Mesenchymal stem cell (in vitro differentiated cells and primary cell): Measurements from ENCODE around the gene GALNT2.
A peak's percentile ranks its signal among the peaks of the same experiment; 100 is the strongest.

Experiments
- DNase-seq: peaks from one replicate; pipeline ENCODE4 v3.0.0-alpha.2; 2013
- H2AFZ ChIP-seq: one replicate; pipeline ENCODE4 v1.6.1; 2013; ENCODE audit warnings: low read depth, mild to moderate bottlenecking, control low read depth, inconsistent platforms, low read length, moderate library complexity
- H2AK5ac ChIP-seq: 2 replicates; pipeline ENCODE4 v1.6.1; 2013; ENCODE audit warnings: low read length, moderate library complexity, mild to moderate bottlenecking, inconsistent platforms; ENCODE audit not compliant: severe bottlenecking
- H2BK120ac ChIP-seq: one replicate; pipeline ENCODE4 v1.6.1; 2013; ENCODE audit warnings: low read depth, mild to moderate bottlenecking, inconsistent platforms, low read length, moderate library complexity
- H2BK12ac ChIP-seq, 2 experiments: one replicate each; pipeline ENCODE4 v1.6.1; 2013; ENCODE audit warnings: inconsistent platforms in 2 of 2, low read length in 2 of 2, mild to moderate bottlenecking in 2 of 2, moderate library complexity in 2 of 2, control low read depth in 1 of 2
- H2BK15ac ChIP-seq: one replicate; pipeline ENCODE4 v1.6.1; 2013; ENCODE audit warnings: mild to moderate bottlenecking, low read depth, inconsistent platforms; ENCODE audit not compliant: poor library complexity, severe bottlenecking
- H2BK5ac ChIP-seq: 2 replicates; pipeline ENCODE4 v1.6.1; 2013; ENCODE audit warnings: low read depth, mild to moderate bottlenecking, low read length, control low read depth, inconsistent platforms; ENCODE audit not compliant: poor library complexity, severe bottlenecking
- H3K14ac ChIP-seq, 2 experiments: one replicate each; pipeline ENCODE4 v1.6.1; 2013; ENCODE audit warnings: inconsistent platforms in 2 of 2, low read length in 2 of 2, control low read depth in 1 of 2, mild to moderate bottlenecking in 1 of 2, moderate library complexity in 1 of 2
- H3K18ac ChIP-seq, 2 experiments: one replicate each; pipeline ENCODE4 v1.6.1; 2013; ENCODE audit warnings: inconsistent platforms in 2 of 2, low read length in 2 of 2, control low read depth in 1 of 2, low read depth in 1 of 2, mild to moderate bottlenecking in 1 of 2
- H3K23ac ChIP-seq, 2 experiments: one replicate each; pipeline ENCODE4 v1.6.1; 2013; ENCODE audit warnings: inconsistent platforms in 2 of 2, low read length in 2 of 2, mild to moderate bottlenecking in 2 of 2, moderate library complexity in 2 of 2, control low read depth in 1 of 2
- H3K27ac ChIP-seq: 2 replicates; pipeline ENCODE4 v1.5.1; 2013; ENCODE audit warnings: mild to moderate bottlenecking, moderate library complexity, low read length, control low read depth, inconsistent platforms; ENCODE audit not compliant: poor library complexity, severe bottlenecking
- H3K27me3 ChIP-seq, 2 experiments: 2 replicates each; pipeline versions ENCODE4 v1.6.1 to v1.7.0; 2013; ENCODE audit warnings: low read length in 2 of 2, mild to moderate bottlenecking in 2 of 2, moderate library complexity in 2 of 2, control low read depth in 1 of 2, inconsistent platforms in 1 of 2; ENCODE audit not compliant: control insufficient read depth in 1 of 2, insufficient read depth in 1 of 2
- H3K36me3 ChIP-seq, 2 experiments: 2 replicates each; pipeline versions ENCODE4 v1.6.1 to v1.7.0; 2013; ENCODE audit warnings: low read length in 2 of 2, control low read depth in 1 of 2, inconsistent platforms in 1 of 2, low read depth in 1 of 2, mild to moderate bottlenecking in 1 of 2; ENCODE audit not compliant: insufficient read depth in 2 of 2, control insufficient read depth in 1 of 2
- H3K4ac ChIP-seq, 2 experiments: one replicate each; pipeline ENCODE4 v1.6.1; 2013; ENCODE audit warnings: inconsistent platforms in 2 of 2, low read length in 2 of 2, mild to moderate bottlenecking in 2 of 2, moderate library complexity in 2 of 2, control low read depth in 1 of 2, low read depth in 1 of 2
- H3K4me1 ChIP-seq: 2 replicates; pipeline ENCODE4 v1.6.1; 2013; ENCODE audit warnings: low read depth, low read length, control low read depth; ENCODE audit not compliant: control insufficient read depth, insufficient read depth
- H3K4me2 ChIP-seq: 2 replicates; pipeline ENCODE4 v1.6.1; 2013; ENCODE audit warnings: low read length, mild to moderate bottlenecking, inconsistent platforms; ENCODE audit not compliant: poor library complexity, severe bottlenecking
- H3K4me3 ChIP-seq, 2 experiments: 2 replicates each; pipeline versions ENCODE4 v1.5.1 to v1.7.0; 2013; ENCODE audit warnings: low read length in 2 of 2, mild to moderate bottlenecking in 2 of 2, control low read depth in 1 of 2, low read depth in 1 of 2; ENCODE audit not compliant: insufficient read depth in 1 of 2
- H3K79me1 ChIP-seq: replicated peaks from 2 replicates; pipeline ENCODE4 v1.6.1; 2013; ENCODE audit warnings: mild to moderate bottlenecking, control low read depth, low read length, inconsistent platforms; ENCODE audit not compliant: poor library complexity, severe bottlenecking
- H3K9ac ChIP-seq: 2 replicates; pipeline ENCODE4 v1.7.0; 2013; ENCODE audit warnings: mild to moderate bottlenecking, low read length, moderate library complexity
- H3K9me3 ChIP-seq: 2 replicates; pipeline ENCODE4 v1.7.0; 2013; ENCODE audit warnings: mild to moderate bottlenecking, low read length; ENCODE audit not compliant: control insufficient read depth
- H4K8ac ChIP-seq: one replicate; pipeline ENCODE4 v1.6.1; 2013; ENCODE audit warnings: inconsistent platforms, mild to moderate bottlenecking, low read length, moderate library complexity
- H4K91ac ChIP-seq: one replicate; pipeline ENCODE4 v1.6.1; 2013; ENCODE audit warnings: mild to moderate bottlenecking, low read length, inconsistent platforms
- WGBS: methylation state at CpG from one replicate; pipeline ENCODE4 v1.1.7; 2013; ENCODE audit warnings: mixed read lengths; 5-methylcytosine and 5-hydroxymethylcytosine counted together

GALNT2 gene

DNA sequence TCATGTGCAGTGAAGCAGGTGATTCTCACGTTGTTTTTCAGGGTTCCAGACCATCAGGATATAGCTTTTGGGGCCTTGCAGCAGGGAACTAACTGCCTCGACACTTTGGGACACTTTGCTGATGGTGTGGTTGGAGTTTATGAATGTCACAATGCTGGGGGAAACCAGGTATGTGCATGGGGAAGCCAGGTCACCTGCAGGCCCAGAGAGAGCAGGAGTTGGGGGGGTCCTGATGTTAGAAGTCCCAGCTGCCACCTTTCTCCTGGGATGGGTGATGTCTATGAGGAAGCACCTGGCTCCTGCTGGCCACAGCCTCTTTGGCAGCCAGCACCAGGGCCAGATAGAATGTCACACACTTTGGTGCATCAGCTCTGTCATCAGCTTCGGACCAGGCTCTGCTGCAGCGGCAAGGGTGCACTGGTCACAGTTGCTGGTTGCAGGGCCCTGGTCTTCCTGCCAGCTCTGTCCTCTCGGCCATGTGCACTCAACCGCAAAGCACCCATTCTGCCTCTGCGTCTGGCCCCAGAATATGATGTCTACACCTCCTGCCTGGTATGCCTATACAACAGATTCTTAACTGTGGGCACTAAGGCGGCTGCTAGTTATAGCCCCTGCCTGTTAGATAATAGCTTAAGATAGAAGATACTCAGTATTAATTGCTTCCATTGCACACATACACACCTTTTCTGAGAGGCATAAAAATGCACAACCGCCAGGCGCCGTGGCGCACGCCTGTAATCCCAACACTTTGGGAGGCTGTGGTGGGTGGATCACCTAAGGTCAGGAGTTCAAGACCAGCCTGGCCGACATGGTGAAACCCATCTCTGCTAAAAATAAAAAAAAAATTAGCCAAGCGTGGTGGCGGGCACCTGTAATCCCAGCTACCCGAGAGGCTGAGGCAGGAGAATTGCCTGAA is 198.4 kb downstream of the GALNT2 start:
- no peak overlapping the region for H3K23ac ChIP-seq
- no peak overlapping the region for H4K8ac ChIP-seq
- H2AFZ ChIP-seq: no peak overlapping the region
- H2BK12ac ChIP-seq: no peak overlapping the region
- H2AK5ac ChIP-seq: no peak overlapping the region
- H3K4me2 ChIP-seq: no peak overlapping the region
- peaks cover 7% of the 10 kb centered on the region for H3K4me1 ChIP-seq
- H3K14ac ChIP-seq: no peak overlapping the region
- no peak for DNase-seq
- H3K27me3 ChIP-seq: no peaks in the 10 kb centered on the region
- H2BK120ac ChIP-seq: no peak overlapping the region
- WGBS: 95% methylated on average over 15 of the region's 17 CpGs
- no peak overlapping the region for H2BK15ac ChIP-seq
- H3K9ac ChIP-seq: no peak overlapping the region
- no peaks in the 10 kb centered on the region for H3K9me3 ChIP-seq
- H3K36me3 ChIP-seq: peaks cover 59 to 70% of the 10 kb centered on the region in 2 experiments
- no peak overlapping the region for H2BK5ac ChIP-seq
- no peak overlapping the region for H3K18ac ChIP-seq
- H4K91ac ChIP-seq: no peak overlapping the region
- peaks cover 10% of the 10 kb centered on the region for H3K79me1 ChIP-seq
- no peak overlapping the region for H3K4ac ChIP-seq
- no peak overlapping the region for H3K4me3 ChIP-seq
- H3K27ac ChIP-seq: no peak overlapping the region

DNA sequence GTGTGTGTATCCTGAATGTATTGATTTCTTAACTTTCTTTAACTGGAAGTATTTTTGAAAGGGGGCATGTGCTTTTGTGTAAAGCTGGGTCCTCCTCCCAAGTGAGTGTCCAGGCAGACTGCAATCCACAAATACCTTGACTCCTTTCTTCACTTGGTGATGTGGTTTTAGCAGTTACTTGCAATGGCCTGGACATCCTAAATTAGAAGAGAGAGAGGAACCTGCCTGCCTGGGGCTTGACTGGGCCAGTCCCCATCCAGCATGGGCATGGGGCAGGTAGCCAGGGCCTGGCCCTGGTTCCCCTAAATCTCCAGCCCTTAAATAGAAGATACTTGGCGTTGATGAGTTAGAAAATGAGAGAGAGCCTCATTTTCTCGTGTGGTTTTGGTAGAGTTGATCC is 199.4 kb downstream of the GALNT2 start:
- no peak overlapping the region for H3K4me2 ChIP-seq
- H3K36me3 ChIP-seq: peaks cover 65 to 75% of the 10 kb centered on the region in 2 experiments
- whole genome bisulfite sequencing: 50% methylated on average over 2 of the region's 2 CpGs
- H2BK15ac ChIP-seq: no peak overlapping the region
- no peak overlapping the region for H3K9ac ChIP-seq
- peaks cover 7% of the 10 kb centered on the region for H3K4me1 ChIP-seq
- no peak overlapping the region for H3K4ac ChIP-seq
- H3K14ac ChIP-seq: no peak overlapping the region
- no peak overlapping the region for H2BK5ac ChIP-seq
- no peak overlapping the region for H3K18ac ChIP-seq
- no peak overlapping the region for H3K23ac ChIP-seq
- H3K9me3 ChIP-seq: no peaks in the 10 kb centered on the region
- no peak overlapping the region for H2AFZ ChIP-seq
- H2BK120ac ChIP-seq: no peak overlapping the region
- H2AK5ac ChIP-seq: no peak overlapping the region
- no peak overlapping the region for H3K27ac ChIP-seq
- peaks cover 13% of the 10 kb centered on the region for H3K79me1 ChIP-seq
- H2BK12ac ChIP-seq: no peak overlapping the region
- H3K27me3 ChIP-seq: no peaks in the 10 kb centered on the region
- DNase-seq: no peak
- no peak overlapping the region for H3K4me3 ChIP-seq
- H4K8ac ChIP-seq: no peak overlapping the region
- no peak overlapping the region for H4K91ac ChIP-seq

DNA sequence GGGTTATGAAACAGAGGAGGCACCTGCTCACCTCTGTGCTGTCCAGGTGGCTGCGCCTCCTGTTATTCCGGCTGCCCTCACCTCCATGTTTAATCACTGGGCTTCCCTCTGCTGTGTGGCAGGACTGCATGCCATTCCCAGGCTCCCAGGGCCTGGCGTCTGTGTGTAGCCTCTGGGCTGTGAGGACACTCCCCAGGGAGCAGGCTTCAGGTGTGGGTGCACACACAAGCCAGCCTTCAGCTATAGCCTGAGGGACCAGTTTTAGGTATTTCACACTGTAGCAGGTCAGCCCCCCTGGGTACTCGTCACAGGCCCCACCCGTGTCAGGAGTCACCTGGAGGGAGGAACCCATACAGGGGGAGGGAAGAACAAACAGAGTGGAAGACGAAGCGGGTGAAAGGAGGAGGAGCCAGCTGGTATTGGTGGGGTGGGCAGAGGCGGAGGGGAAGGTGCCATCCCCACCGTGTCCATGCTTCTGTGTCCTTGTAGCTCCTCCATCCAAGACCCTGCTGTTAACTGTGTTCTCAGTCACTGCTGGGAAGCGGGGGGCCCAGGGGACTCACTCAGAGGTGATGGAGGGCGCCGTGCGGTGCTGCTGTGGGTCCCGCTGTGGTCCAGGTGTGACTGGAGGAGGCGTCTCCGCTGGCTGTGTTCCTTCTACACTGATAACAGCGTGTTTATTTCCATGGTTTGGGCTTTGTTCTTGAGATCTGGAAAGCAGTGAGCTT is 200.5 kb downstream of the GALNT2 start:
- Histone ChIP-seq H4K91ac (no peak overlapping the region), H3K23ac (no peak overlapping the region), H3K27ac (no peak overlapping the region), H2BK5ac (no peak overlapping the region), H3K4me2 (no peak overlapping the region), H2BK12ac (no peak overlapping the region), H3K9ac (no peak overlapping the region), H2BK120ac (no peak overlapping the region), H3K14ac (no peak overlapping the region), H3K4ac (peak overlapping the region in 1 of 2 experiments; percentile 9), H3K9me3 (no peaks in the 10 kb centered on the region), H3K4me3 (no peak overlapping the region), H3K4me1 (peaks cover 7% of the 10 kb centered on the region), H3K27me3 (no peaks in the 10 kb centered on the region), H3K36me3 (peaks cover 64 to 71% of the 10 kb centered on the region in 2 experiments), H2BK15ac (no peak overlapping the region), H2AK5ac (no peak overlapping the region), H3K18ac (no peak overlapping the region), H3K79me1 (peaks cover 17% of the 10 kb centered on the region), H2AFZ (no peak overlapping the region), H4K8ac (no peak overlapping the region)
- 96% methylated on average over 17 of the region's 17 CpGs for WGBS
- no peak for DNase-seq
